C4-2B (cell line): ENCODE measurements around the gene RRP12.
A peak's percentile ranks its signal among the peaks of the same experiment; 100 is the strongest.
"Not testable (repeated sequence)": the region's sequence is repeated elsewhere in the genome, so short reads cannot be mapped to it uniquely, and the experiment has no call there.

Experiments used
- H3K27ac ChIP-seq: fragments of 450-650 bp; 2 replicates; pipeline ENCODE4 v1.5.1; 2017
- CTCF ChIP-seq: fragments of 450-650 bp; conservative IDR thresholded peaks from 2 replicates; pipeline ENCODE4 v1.5.1; 2017; ENCODE audit warnings: mild to moderate bottlenecking
- ZFX ChIP-seq: fragments of 450-650 bp; IDR thresholded peaks from 2 replicates; pipeline ENCODE4 v1.6.1; 2017

The RRP12 gene

GRCh38 chr10:97434557-97434956 is 33.4 kb upstream of the RRP12 start:
- TF ChIP-seq CTCF (no peak), ZFX (no peak)
- no peak overlapping the region for H3K27ac ChIP-seq

- TF ChIP-seq ZFX (no peak), CTCF (no peak)
- H3K27ac ChIP-seq = no peak overlapping the region
Measured at GRCh38 chr10:97434055-97434454, 32.9 kb upstream of the RRP12 start.

- H3K27ac ChIP-seq = no peak overlapping the region; the same call in 1 of the 2 replicates
- TF ChIP-seq ZFX = no peak
- TF ChIP-seq CTCF = no peak
Measured at GRCh38 chr10:97428572-97428981, 27.4 kb upstream of the RRP12 start.

- H3K27ac ChIP-seq = peak overlapping the region; percentile 99
- TF ChIP-seq ZFX (no peak), CTCF (no peak)
Measured at GRCh38 chr10:97427571-97428179, 26.5 kb upstream of the RRP12 start.

GRCh38 chr10:97426776-97427570 is 25.8 kb upstream of the RRP12 start:
- no peak for TF ChIP-seq CTCF
- TF ChIP-seq ZFX = no peak
- peak overlapping the region; percentile 99 for H3K27ac ChIP-seq

- H3K27ac ChIP-seq = peak within 1 kb of the TSS; percentile 99
- TF ChIP-seq ZFX (peak; percentile 85), CTCF (peak; percentile 89)
Measured at GRCh38 chr10:97425964-97426775, 25.0 kb upstream of the RRP12 start, which contains the start of gene PGAM1. PGAM1 (plus strand) TSS chr10:97426191; CDS start chr10:97426308, 117 bp downstream.

GRCh38 chr10:97423757-97424098 is 22.6 kb upstream of the RRP12 start:
- not testable (repeated sequence) for H3K27ac ChIP-seq
